Neural cell (in vitro differentiated cells): Measurements from ENCODE around the gene ANGPTL8.

Experiments
- EP300 ChIP-seq: fragments of 450-650 bp; conservative IDR thresholded peaks from 2 replicates; pipeline ENCODE4 v1.6.1; 2014; ENCODE audit warnings: antibody characterized with exemption, mild to moderate bottlenecking, moderate library complexity; ENCODE audit not compliant: poor library complexity, severe bottlenecking
- EZH2 ChIP-seq: fragments of 200-600, 300-800 bp; shearing (Covaris generic), sonication (generic); IDR thresholded peaks from 2 replicates; pipeline ENCODE4 v1.6.1; 2014; ENCODE audit warnings: antibody characterized with exemption, low read length, borderline replicate concordance, mild to moderate bottlenecking; ENCODE audit not compliant: insufficient read depth, poor library complexity, severe bottlenecking
- MXI1 ChIP-seq: fragments of 450-650 bp; conservative IDR thresholded peaks from 2 replicates; pipeline ENCODE4 v1.6.1; 2014; ENCODE audit warnings: antibody characterized with exemption, mild to moderate bottlenecking; ENCODE audit not compliant: poor library complexity, severe bottlenecking
- POLR2AphosphoS5 ChIP-seq: IDR thresholded peaks from 2 replicates; pipeline ENCODE4 v1.6.1; 2012
- REST ChIP-seq: IDR thresholded peaks from 2 replicates; pipeline ENCODE4 v1.6.1; 2012; ENCODE audit warnings: borderline replicate concordance
- SMC3 ChIP-seq: fragments of 450-650 bp; conservative IDR thresholded peaks from 2 replicates; pipeline ENCODE4 v1.6.1; 2014; ENCODE audit warnings: antibody characterized with exemption, mild to moderate bottlenecking, moderate library complexity; ENCODE audit not compliant: poor library complexity
- TAF1 ChIP-seq: IDR thresholded peaks from 2 replicates; pipeline ENCODE4 v1.6.1; 2012; ENCODE audit warnings: low read depth
- TF ChIP-seq, protein P1 (sequence below): fragments of 450-650 bp; IDR thresholded peaks from 2 replicates; pipeline ENCODE4 v1.5.1; 2014; ENCODE audit warnings: antibody characterized with exemption, mild to moderate bottlenecking, moderate library complexity; ENCODE audit not compliant: poor library complexity, severe bottlenecking

- TF ChIP-seq, protein P1, sequence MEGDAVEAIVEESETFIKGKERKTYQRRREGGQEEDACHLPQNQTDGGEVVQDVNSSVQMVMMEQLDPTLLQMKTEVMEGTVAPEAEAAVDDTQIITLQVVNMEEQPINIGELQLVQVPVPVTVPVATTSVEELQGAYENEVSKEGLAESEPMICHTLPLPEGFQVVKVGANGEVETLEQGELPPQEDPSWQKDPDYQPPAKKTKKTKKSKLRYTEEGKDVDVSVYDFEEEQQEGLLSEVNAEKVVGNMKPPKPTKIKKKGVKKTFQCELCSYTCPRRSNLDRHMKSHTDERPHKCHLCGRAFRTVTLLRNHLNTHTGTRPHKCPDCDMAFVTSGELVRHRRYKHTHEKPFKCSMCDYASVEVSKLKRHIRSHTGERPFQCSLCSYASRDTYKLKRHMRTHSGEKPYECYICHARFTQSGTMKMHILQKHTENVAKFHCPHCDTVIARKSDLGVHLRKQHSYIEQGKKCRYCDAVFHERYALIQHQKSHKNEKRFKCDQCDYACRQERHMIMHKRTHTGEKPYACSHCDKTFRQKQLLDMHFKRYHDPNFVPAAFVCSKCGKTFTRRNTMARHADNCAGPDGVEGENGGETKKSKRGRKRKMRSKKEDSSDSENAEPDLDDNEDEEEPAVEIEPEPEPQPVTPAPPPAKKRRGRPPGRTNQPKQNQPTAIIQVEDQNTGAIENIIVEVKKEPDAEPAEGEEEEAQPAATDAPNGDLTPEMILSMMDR, result no peak
- TF ChIP-seq SMC3, result no peak
- TF ChIP-seq EP300, result no peak
- TF ChIP-seq EZH2, result no peak
- TF ChIP-seq POLR2AphosphoS5, result no peak
- no peak for TF ChIP-seq TAF1
- no peak for TF ChIP-seq REST
- TF ChIP-seq MXI1, result no peak
These were observed 28.1 kb downstream of the ANGPTL8 start for GRCh38 chr19:11267316-11268085.
